ENCODE results near the gene SCN4A.
"Not testable (repeated sequence)": the region's sequence is repeated elsewhere in the genome, so short reads cannot be mapped to it uniquely, and the experiment has no call there.

Gene SCN4A
- 0 to 0.14 reads per million in 2 donors for total RNA-seq

GRCh38 chr17:63972796-63973195 lies at the start of gene SCN4A:
SCN4A (minus strand) TSS chr17:63972918; CDS start chr17:63972841, 77 bp downstream.
- DNase-seq = no peak

- peak; percentile 87 for DNase-seq
These were observed 47.5 kb upstream of the SCN4A start, which contains the start of gene ICAM2 for GRCh38 chr17:64020056-64020766. ICAM2 (minus strand) TSS chr17:64020633; CDS start chr17:64006691, 13,942 bp downstream.

- DNase-seq = not testable (repeated sequence)
These were observed 46.8 kb upstream of the SCN4A start for GRCh38 chr17:64019551-64019961.

GRCh38 chr17:64017381-64017980 lies 44.8 kb upstream of the SCN4A start:
- no peak for DNase-seq

GRCh38 chr17:64016974-64017373 lies 44.3 kb upstream of the SCN4A start:
- no peak for DNase-seq

GRCh38 chr17:64016231-64016784 lies 43.6 kb upstream of the SCN4A start:
- DNase-seq = no peak

- DNase-seq = no peak
These were observed 42.7 kb upstream of the SCN4A start for GRCh38 chr17:64015447-64015846.

GRCh38 chr17:64009571-64010402 lies 37.1 kb upstream of the SCN4A start:
- no peak for DNase-seq

GRCh38 chr17:64008830-64009229 lies 36.1 kb upstream of the SCN4A start:
- DNase-seq = no peak

- DNase-seq = no peak
These were observed 35.6 kb upstream of the SCN4A start for GRCh38 chr17:64008346-64008745.

GRCh38 chr17:64007838-64008282 lies 35.1 kb upstream of the SCN4A start:
- DNase-seq = no peak

- not testable (repeated sequence) for DNase-seq
These were observed 34.5 kb upstream of the SCN4A start for GRCh38 chr17:64007089-64007837.

- no peak for DNase-seq
These were observed 33.8 kb upstream of the SCN4A start for GRCh38 chr17:64006361-64007088.

- no peak for DNase-seq
These were observed 33.0 kb upstream of the SCN4A start for GRCh38 chr17:64005734-64006167.

- no peak for DNase-seq
These were observed 32.4 kb upstream of the SCN4A start for GRCh38 chr17:64004903-64005733.

- DNase-seq = no peak
These were observed 31.6 kb upstream of the SCN4A start for GRCh38 chr17:64004218-64004770.

- DNase-seq = no peak
These were observed 30.9 kb upstream of the SCN4A start for GRCh38 chr17:64003526-64004121.

- no peak for DNase-seq
These were observed 30.2 kb upstream of the SCN4A start for GRCh38 chr17:64002658-64003525.
